Uterus (tissue), 4 donors: Measurements from ENCODE around the gene AGFG1. TPM values are rescaled to one million over a fixed set of nuclear protein-coding genes. Genes with fewer than 3 reads are reported as not detected.

ENCODE experiments used
- DNase-seq, 2 donors: peaks; one replicate each; pipeline ENCODE4 v3.0.0-alpha.2; 2019 to 2020
- H3K27ac ChIP-seq, 2 donors: fragments of 200-600 bp; sonication (generic); 1 replicate in 1 of 2; 2 replicates in 1 of 2; pipeline ENCODE4 v1.5.1; 2016 to 2018
- H3K27me3 ChIP-seq, 2 donors: fragments of 200-600 bp; sonication (generic); one replicate each; pipeline ENCODE4 v1.5.1; 2018 to 2019; ENCODE audit warnings: control low read depth in 1 of 2
- H3K36me3 ChIP-seq, 2 donors: fragments of 200-600 bp; sonication (generic); one replicate each; pipeline ENCODE4 v1.5.1; 2019; ENCODE audit warnings: control low read depth in 1 of 2
- H3K4me1 ChIP-seq, 2 donors: fragments of 200-600 bp; sonication (generic); one replicate each; pipeline ENCODE4 v1.5.1; 2018 to 2019; ENCODE audit warnings: control low read depth in 1 of 2
- H3K4me3 ChIP-seq, 2 donors: fragments of 200-600 bp; sonication (generic); 1 replicate in 1 of 2; 2 replicates in 1 of 2; pipeline ENCODE4 v1.5.1; 2018 to 2019; ENCODE audit warnings: mild to moderate bottlenecking in 1 of 2
- H3K9me3 ChIP-seq, 2 donors: fragments of 200-600 bp; sonication (generic); one replicate each; pipeline ENCODE4 v1.5.1; 2019; ENCODE audit warnings: control low read depth in 1 of 2
- CTCF ChIP-seq, 4 experiments: fragments of 200-600 bp in 2 of 4; fragments of 450-650 bp in 2 of 4; sonication (generic) in 2 of 4; IDR thresholded peaks; one replicate each; pipeline ENCODE4 v1.5.1; 2016 to 2019; ENCODE audit warnings: antibody characterized with exemption in 4 of 4, mild to moderate bottlenecking in 2 of 4, moderate library complexity in 1 of 4
- POLR2A ChIP-seq, 2 donors: fragments of 450-650 bp; IDR thresholded peaks; one replicate each; pipeline ENCODE4 v1.6.1; 2016; ENCODE audit warnings: antibody characterized with exemption in 2 of 2, mild to moderate bottlenecking in 1 of 2, moderate library complexity in 1 of 2
- intact Hi-C: fragments of 100-400 bp; cut with DNase I; formaldehyde crosslinking; loops from one replicate; pipeline ENCODE4 v1.15.1; 2023; ENCODE audit warnings: low total_unique reads
- total RNA-seq, 4 donors: library from RNA; depleted of rRNA in 3 of 4; stranded (reverse); fragments of >200 nt in 3 of 4; gene quantifications; one replicate each; pipeline versions ENCODE4 v1.1.0 to v1.2.4, GENCODE V29; 2014 to 2023
- donor health status: DM: yes; HTN: yes; CAD: no.

Gene AGFG1
- total RNA-seq, 4 donors from 2014 or later: 17.6 to 60.4 (median 29.9) TPM

GRCh38 chr2:227433171-227433570 lies 38.8 kb upstream of the AGFG1 start:
- H3K9me3 ChIP-seq: peaks cover 0 to 6% of the 10 kb centered on the region in 2 donors
- no peak overlapping the region for H3K4me3 ChIP-seq
- H3K27ac ChIP-seq: no peak overlapping the region
- no peaks in the 10 kb centered on the region for H3K4me1 ChIP-seq
- intact Hi-C loops: no loop called here
- DNase-seq: no peak
- no peaks in the 10 kb centered on the region for H3K27me3 ChIP-seq
- TF ChIP-seq CTCF (IDR thresholded peaks at IDR 0.05) (no peak), POLR2A (IDR thresholded peaks at IDR 0.05) (no peak)
- H3K36me3 ChIP-seq: no peaks in the 10 kb centered on the region

- H3K36me3 ChIP-seq: no peaks in the 10 kb centered on the region
- peaks cover 0 to 6% of the 10 kb centered on the region in 2 donors for H3K9me3 ChIP-seq
- H3K4me1 ChIP-seq: no peaks in the 10 kb centered on the region
- no peak for DNase-seq
- H3K27ac ChIP-seq: no peak overlapping the region
- intact Hi-C loops: no loop called here
- H3K4me3 ChIP-seq: no peak overlapping the region
- TF ChIP-seq CTCF (IDR thresholded peaks at IDR 0.05) (no peak), POLR2A (IDR thresholded peaks at IDR 0.05) (no peak)
- no peaks in the 10 kb centered on the region for H3K27me3 ChIP-seq
Measured at GRCh38 chr2:227436436-227437174, 35.4 kb upstream of the AGFG1 start.

GRCh38 chr2:227439214-227439613 lies 32.7 kb upstream of the AGFG1 start:
- TF ChIP-seq CTCF (IDR thresholded peaks at IDR 0.05) (no peak), POLR2A (IDR thresholded peaks at IDR 0.05) (no peak)
- Histone ChIP-seq H3K36me3 (no peaks in the 10 kb centered on the region), H3K27me3 (no peaks in the 10 kb centered on the region), H3K27ac (no peak overlapping the region), H3K9me3 (no peaks in the 10 kb centered on the region), H3K4me1 (no peaks in the 10 kb centered on the region), H3K4me3 (no peak overlapping the region)
- intact Hi-C loops: no loop called here
- DNase-seq: no peak

GRCh38 chr2:227442639-227443038 lies 29.3 kb upstream of the AGFG1 start:
- no peak for DNase-seq
- Histone ChIP-seq H3K9me3 (no peaks in the 10 kb centered on the region), H3K4me3 (no peak overlapping the region), H3K4me1 (no peaks in the 10 kb centered on the region), H3K27me3 (no peaks in the 10 kb centered on the region), H3K36me3 (no peaks in the 10 kb centered on the region), H3K27ac (no peak overlapping the region)
- TF ChIP-seq CTCF (IDR thresholded peaks at IDR 0.05): no peak
- TF ChIP-seq POLR2A (IDR thresholded peaks at IDR 0.05): no peak
- intact Hi-C loops: no loop called here

GRCh38 chr2:227443889-227444568 lies 27.9 kb upstream of the AGFG1 start:
- Histone ChIP-seq H3K4me3 (no peak overlapping the region), H3K9me3 (no peaks in the 10 kb centered on the region), H3K27ac (no peak overlapping the region), H3K27me3 (no peaks in the 10 kb centered on the region), H3K4me1 (no peaks in the 10 kb centered on the region), H3K36me3 (no peaks in the 10 kb centered on the region)
- TF ChIP-seq CTCF (IDR thresholded peaks at IDR 0.05) (no peak), POLR2A (IDR thresholded peaks at IDR 0.05) (no peak)
- intact Hi-C loops: no loop called here
- no peak for DNase-seq
